Suprapubic skin (tissue), 4 donors: ENCODE measurements around the gene RGMB. TPM values are rescaled to one million over a fixed set of nuclear protein-coding genes. Genes with fewer than 3 reads are reported as not detected.

ENCODE experiments used
- DNase-seq, 2 donors: peaks; one replicate each; pipeline ENCODE4 v3.0.0-alpha.2; 2019; ENCODE audit warnings: low spot score in 2 of 2
- H3K27ac ChIP-seq: fragments of 200-600 bp; sonication (generic); one replicate; pipeline ENCODE4 v1.5.1; 2019
- H3K27me3 ChIP-seq: fragments of 200-600 bp; sonication (generic); one replicate; pipeline ENCODE4 v1.5.1; 2019
- H3K36me3 ChIP-seq: fragments of 200-600 bp; sonication (generic); one replicate; pipeline ENCODE4 v1.5.1; 2019
- H3K4me1 ChIP-seq: fragments of 200-600 bp; sonication (generic); one replicate; pipeline ENCODE4 v1.5.1; 2019
- H3K4me3 ChIP-seq: fragments of 200-600 bp; sonication (generic); one replicate; pipeline ENCODE4 v1.5.1; 2019; ENCODE audit warnings: mild to moderate bottlenecking
- H3K9me3 ChIP-seq: fragments of 200-600 bp; sonication (generic); one replicate; pipeline ENCODE4 v1.5.1; 2019
- EP300 ChIP-seq: sonication (generic); formaldehyde crosslinking; IDR thresholded peaks from one replicate; pipeline ENCODE4 v1.6.1; 2017; ENCODE audit warnings: antibody characterized with exemption
- POLR2A ChIP-seq, 2 donors: fragments of 450-650 bp; IDR thresholded peaks; one replicate each; pipeline ENCODE4 v1.6.1; 2017; ENCODE audit warnings: antibody characterized with exemption in 2 of 2, mild to moderate bottlenecking in 2 of 2, moderate library complexity in 2 of 2
- POLR2AphosphoS5 ChIP-seq, 3 donors: sonication (generic); formaldehyde crosslinking; IDR thresholded peaks; one replicate each; pipeline ENCODE4 v1.6.1; 2017; ENCODE audit warnings: antibody characterized with exemption in 3 of 3
- WGBS: methylation state at CpG from one replicate; pipeline ENCODE4 v1.1.5; 2018; 5-methylcytosine and 5-hydroxymethylcytosine counted together
- total RNA-seq, 4 donors: library from RNA; depleted of rRNA; stranded (reverse); fragments of >200 nt; gene quantifications; one replicate each; pipeline ENCODE4 v1.1.0, GENCODE V29; 2016
- TF ChIP-seq, protein P1 (sequence below), 2 donors: fragments of 200-600 bp in 1 of 2; fragments of 450-650 bp in 1 of 2; sonication (generic) in 1 of 2; IDR thresholded peaks; one replicate each; pipeline ENCODE4 v1.5.1; 2016 to 2019; ENCODE audit warnings: antibody characterized with exemption in 2 of 2, mild to moderate bottlenecking in 1 of 2, moderate library complexity in 1 of 2

The RGMB gene
- total RNA-seq, 4 donors from 2014 or later = 47.7 to 73.2 (median 70.8) TPM

DNA sequence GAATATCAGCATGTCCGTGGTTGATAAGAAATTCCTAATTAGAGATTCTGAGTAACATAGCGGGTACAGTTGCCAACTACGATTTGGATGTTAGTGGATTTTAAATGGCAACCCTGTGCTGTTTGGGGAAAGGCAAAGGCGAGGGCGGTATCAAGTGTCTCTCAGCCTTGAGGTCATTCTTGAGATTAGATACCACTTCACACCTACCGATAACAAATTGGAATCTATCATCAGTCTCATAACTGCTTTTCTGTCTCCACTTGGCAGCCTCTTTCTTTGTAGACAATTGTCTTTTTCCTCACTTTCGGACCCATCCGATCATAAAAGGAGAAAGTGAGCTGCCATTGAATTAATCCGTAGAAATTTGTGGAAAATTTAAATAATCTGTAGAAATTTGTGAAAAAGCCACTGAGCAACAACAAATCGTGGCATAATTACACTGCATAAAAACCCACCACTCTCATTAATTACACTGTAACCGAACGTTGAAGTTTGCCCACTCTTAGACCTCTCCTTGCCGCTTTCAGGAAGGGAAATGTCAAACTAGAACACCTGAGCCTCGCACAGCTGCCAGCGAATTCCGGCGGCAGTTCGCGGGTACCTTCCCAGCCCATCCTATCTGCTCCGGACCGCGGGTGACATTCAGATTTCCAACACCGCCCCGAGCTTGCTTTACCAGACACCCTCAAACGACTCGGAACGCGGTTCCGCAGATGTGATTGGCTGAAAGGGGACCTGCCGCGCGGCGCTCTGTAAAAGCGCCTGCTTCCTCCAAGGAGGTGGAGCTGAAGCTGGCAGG lies 849 bp upstream of the RGMB start:
- Histone ChIP-seq H3K4me1 (peaks cover 68% of the 10 kb centered on the region), H3K4me3 (peak overlapping the region; percentile 98), H3K27ac (peak overlapping the region; percentile 98), H3K36me3 (no peaks in the 10 kb centered on the region), H3K9me3 (no peaks in the 10 kb centered on the region), H3K27me3 (no peaks in the 10 kb centered on the region)
- 5% methylated on average over 34 of the region's 34 CpGs for WGBS
- TF ChIP-seq, protein P1, sequence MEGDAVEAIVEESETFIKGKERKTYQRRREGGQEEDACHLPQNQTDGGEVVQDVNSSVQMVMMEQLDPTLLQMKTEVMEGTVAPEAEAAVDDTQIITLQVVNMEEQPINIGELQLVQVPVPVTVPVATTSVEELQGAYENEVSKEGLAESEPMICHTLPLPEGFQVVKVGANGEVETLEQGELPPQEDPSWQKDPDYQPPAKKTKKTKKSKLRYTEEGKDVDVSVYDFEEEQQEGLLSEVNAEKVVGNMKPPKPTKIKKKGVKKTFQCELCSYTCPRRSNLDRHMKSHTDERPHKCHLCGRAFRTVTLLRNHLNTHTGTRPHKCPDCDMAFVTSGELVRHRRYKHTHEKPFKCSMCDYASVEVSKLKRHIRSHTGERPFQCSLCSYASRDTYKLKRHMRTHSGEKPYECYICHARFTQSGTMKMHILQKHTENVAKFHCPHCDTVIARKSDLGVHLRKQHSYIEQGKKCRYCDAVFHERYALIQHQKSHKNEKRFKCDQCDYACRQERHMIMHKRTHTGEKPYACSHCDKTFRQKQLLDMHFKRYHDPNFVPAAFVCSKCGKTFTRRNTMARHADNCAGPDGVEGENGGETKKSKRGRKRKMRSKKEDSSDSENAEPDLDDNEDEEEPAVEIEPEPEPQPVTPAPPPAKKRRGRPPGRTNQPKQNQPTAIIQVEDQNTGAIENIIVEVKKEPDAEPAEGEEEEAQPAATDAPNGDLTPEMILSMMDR (IDR thresholded peaks at IDR 0.05) = no peak
- TF ChIP-seq POLR2AphosphoS5 (IDR thresholded peaks at IDR 0.05) (no peak), POLR2A (IDR thresholded peaks at IDR 0.05) (no peak), EP300 (no peak)
- peak; percentile 82 to 89 for DNase-seq

DNA sequence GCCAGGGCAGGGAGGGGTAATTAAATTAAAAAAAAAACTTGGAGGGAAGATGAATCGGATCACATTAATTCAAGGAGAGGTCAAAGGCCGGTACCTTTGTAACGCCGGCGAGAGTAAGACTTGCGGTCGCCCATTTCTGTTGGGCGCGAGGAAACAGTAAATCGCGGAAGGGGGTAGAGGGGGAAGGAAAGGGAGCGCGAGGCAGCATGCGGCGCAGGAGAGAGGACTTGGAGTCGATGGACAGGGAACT lies 324 bp upstream of the RGMB start:
- TF ChIP-seq EP300 = no peak
- no peak for TF ChIP-seq POLR2AphosphoS5 (IDR thresholded peaks at IDR 0.05)
- TF ChIP-seq, protein P1 (IDR thresholded peaks at IDR 0.05) = no peak
- no peak for TF ChIP-seq POLR2A (IDR thresholded peaks at IDR 0.05)
- WGBS = 0% methylated on average over 16 of the region's 16 CpGs
- H3K9me3 ChIP-seq = no peaks in the 10 kb centered on the region
- H3K36me3 ChIP-seq = no peaks in the 10 kb centered on the region
- H3K4me3 ChIP-seq = peak overlapping the region; percentile 98
- peak overlapping the region; percentile 98 for H3K27ac ChIP-seq
- no peak for DNase-seq
- H3K4me1 ChIP-seq = peaks cover 68% of the 10 kb centered on the region
- H3K27me3 ChIP-seq = no peaks in the 10 kb centered on the region

DNA sequence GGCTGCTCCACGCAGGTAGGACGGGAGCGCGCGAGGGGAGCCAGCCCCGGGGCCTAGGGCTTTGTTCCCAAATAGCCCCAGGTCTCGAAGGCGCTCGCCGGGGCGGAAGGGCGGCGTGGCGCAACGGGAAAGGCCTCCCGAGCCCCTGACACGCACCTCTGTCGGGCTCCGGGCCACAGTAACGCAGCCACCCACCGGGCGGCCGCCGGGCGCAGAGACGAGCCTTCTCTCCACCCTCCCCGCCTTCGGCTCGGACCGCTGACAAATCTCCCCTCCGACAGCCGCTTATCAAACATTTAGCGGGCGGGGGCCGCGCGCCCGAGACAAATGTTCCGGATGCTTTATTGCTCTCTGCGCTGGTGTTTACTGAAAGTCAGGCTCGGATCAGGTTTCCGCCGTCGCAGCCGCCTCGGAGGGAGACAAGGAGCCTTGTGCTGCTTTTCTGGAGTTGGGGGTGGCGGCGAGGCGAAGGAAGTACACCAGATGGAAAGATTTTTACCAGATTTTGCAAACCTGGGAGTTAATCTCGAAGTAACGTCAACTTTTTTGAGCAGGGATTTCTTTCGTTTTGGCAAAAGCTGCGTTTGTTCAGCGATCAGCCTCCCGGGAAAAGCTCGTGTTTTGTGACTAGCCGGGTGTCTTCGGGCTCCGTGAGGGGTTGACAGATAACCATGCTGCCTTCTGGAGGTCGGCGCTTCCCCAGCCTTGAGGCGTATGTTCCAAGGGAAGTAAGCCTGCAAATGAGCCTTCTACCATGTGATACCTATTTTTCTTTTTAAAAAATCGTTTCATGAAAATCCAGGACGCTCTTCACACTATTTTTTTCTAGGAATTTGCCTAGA lies 950 bp downstream of the RGMB start:
- peak in 1 of 2 donors; percentile 76 for DNase-seq
- no peak for TF ChIP-seq EP300
- TF ChIP-seq POLR2AphosphoS5 (IDR thresholded peaks at IDR 0.05) = peak in 1 of 3 donors; percentile 8
- no peaks in the 10 kb centered on the region for H3K36me3 ChIP-seq
- peaks cover 65% of the 10 kb centered on the region for H3K4me1 ChIP-seq
- peak overlapping the region; percentile 98 for H3K4me3 ChIP-seq
- H3K27me3 ChIP-seq = no peaks in the 10 kb centered on the region
- H3K27ac ChIP-seq = peak overlapping the region; percentile 98
- under 1% methylated on average over 31 of the region's 64 CpGs for WGBS
- H3K9me3 ChIP-seq = no peaks in the 10 kb centered on the region

DNA sequence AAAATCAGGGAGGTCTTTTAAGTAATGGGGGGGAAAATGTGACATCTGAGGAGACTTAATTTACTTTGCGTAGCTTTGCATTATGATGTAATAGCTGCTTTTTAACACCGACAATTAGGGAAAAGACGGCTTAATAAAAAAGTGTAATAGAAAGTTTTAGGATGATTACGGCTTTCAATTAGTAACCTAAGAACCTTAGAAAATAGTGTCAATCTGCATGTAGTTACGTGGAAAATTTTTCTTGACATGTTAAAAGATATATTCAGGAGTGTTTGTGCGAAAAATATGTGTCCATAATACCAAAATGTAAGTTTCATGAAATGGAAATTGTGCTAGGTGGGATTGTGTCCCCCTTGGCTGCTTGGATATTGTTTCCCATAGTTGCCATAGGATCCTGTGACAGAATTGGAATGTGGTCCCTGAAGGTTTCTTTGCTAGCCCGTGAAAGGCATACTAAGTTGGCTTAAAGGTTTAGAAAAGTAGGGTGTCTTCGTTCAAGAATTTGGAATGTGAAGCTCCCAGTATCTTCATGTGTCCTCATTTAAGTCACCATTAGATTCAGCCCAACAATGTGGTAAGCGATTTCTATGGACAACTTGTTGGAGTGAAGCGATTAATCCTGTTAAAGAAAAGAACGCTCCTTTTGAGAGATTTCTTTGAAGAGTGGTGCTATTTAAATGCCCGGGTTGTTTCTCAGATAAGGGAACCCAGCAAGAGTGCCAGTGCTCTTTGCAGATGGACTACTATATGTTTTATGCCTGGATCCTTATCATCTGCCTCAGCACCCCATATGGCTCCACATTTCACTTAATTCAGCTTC lies 2.0 kb downstream of the RGMB start:
- H3K4me3 ChIP-seq = peak overlapping the region; percentile 98
- H3K36me3 ChIP-seq = peaks cover 5% of the 10 kb centered on the region
- peaks cover 65% of the 10 kb centered on the region for H3K4me1 ChIP-seq
- no peaks in the 10 kb centered on the region for H3K27me3 ChIP-seq
- DNase-seq = no peak
- WGBS = 42% methylated on average over 12 of the region's 12 CpGs
- no peaks in the 10 kb centered on the region for H3K9me3 ChIP-seq
- H3K27ac ChIP-seq = peak overlapping the region; percentile 98
- TF ChIP-seq, protein P1 (IDR thresholded peaks at IDR 0.05) = no peak
- TF ChIP-seq EP300 (no peak), POLR2A (IDR thresholded peaks at IDR 0.05) (no peak), POLR2AphosphoS5 (IDR thresholded peaks at IDR 0.05) (no peak)

DNA sequence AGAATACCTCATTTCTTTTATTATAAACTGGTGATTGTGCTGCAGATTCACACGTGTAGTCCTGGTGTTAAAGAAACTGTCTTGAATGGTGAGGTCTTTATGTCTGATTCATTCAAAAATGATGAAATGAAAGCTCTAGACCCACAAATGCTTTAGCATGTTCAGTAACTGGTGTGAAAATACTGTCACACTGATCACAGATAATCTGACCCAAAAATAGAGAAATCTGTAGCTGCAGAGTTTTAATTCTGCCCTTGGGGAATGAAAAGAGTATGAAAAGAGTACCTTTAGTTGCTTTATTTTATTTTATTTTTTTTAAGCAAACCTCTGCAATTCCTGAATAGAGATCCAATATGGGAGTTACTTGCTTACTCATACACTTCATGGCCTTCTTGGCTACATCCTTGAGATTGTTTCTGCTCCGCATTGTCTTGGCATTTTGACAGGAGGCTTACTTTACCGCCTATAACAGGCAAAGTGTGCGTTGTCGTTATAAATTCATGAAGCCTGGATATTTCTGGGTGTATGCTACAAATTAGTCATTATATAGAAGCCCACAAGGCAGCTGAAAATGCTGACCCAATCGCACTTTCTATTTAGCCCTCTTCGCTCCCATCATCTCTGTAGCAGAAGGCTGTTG lies 2.7 kb downstream of the RGMB start:
- Histone ChIP-seq H3K9me3 (no peaks in the 10 kb centered on the region), H3K36me3 (peaks cover 5% of the 10 kb centered on the region), H3K4me3 (peak overlapping the region; percentile 98), H3K27me3 (no peaks in the 10 kb centered on the region), H3K4me1 (peaks cover 69% of the 10 kb centered on the region), H3K27ac (peak overlapping the region; percentile 20)
- no peak for TF ChIP-seq POLR2A (IDR thresholded peaks at IDR 0.05)
- TF ChIP-seq EP300 = no peak
- TF ChIP-seq, protein P1 (IDR thresholded peaks at IDR 0.05) = no peak
- no peak for TF ChIP-seq POLR2AphosphoS5 (IDR thresholded peaks at IDR 0.05)
- DNase-seq = no peak
- WGBS = 32% methylated on average over 7 of the region's 7 CpGs
